ENCODE data around the gene COMMD1.

DNA sequence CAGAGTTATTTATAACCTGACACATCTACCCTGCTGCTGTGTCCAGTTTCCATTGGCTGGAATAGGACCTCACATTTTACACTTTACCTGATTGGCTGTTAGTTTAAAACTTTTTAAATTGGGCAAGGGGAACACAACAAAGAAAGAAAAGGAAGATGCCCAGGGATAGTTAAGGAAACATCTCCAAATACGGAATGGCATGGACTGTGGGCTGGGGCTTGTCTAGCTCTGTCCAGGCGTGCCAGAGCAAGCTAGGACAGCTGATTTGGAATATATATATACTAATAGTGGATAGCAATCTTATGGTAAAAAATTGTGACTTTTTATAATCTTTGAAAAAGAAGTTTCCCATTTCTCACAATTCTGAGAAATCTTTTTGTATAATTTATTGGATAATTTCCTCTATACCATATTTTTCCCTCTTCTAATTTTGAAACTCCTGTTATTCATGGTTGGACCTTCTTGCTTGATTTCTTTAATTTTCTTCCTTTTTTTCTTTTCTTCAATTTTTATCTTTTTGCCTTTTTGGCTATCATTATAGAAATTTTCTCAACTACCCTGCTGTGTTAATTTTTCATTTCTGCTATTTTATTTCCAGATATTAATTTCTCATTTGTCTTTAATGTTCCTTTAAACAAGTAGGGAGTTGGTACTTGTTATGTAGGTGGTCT, 55.9 kb downstream of the COMMD1 start:
- TF ChIP-seq, protein P1, sequence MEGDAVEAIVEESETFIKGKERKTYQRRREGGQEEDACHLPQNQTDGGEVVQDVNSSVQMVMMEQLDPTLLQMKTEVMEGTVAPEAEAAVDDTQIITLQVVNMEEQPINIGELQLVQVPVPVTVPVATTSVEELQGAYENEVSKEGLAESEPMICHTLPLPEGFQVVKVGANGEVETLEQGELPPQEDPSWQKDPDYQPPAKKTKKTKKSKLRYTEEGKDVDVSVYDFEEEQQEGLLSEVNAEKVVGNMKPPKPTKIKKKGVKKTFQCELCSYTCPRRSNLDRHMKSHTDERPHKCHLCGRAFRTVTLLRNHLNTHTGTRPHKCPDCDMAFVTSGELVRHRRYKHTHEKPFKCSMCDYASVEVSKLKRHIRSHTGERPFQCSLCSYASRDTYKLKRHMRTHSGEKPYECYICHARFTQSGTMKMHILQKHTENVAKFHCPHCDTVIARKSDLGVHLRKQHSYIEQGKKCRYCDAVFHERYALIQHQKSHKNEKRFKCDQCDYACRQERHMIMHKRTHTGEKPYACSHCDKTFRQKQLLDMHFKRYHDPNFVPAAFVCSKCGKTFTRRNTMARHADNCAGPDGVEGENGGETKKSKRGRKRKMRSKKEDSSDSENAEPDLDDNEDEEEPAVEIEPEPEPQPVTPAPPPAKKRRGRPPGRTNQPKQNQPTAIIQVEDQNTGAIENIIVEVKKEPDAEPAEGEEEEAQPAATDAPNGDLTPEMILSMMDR (conservative IDR thresholded peaks at IDR 0.05 in 1 of 2, IDR thresholded peaks at IDR 0.05 in 1 of 2; ENCODE audit: low read depth in 1 of 2, low read length in 2 of 2): no peak
- no peak for TF ChIP-seq EZH2 (IDR thresholded peaks at IDR 0.05; ENCODE audit: low read length, missing control alignments)
